Colon (tissue), 2 donors: ENCODE results near the gene FUT1.
"Not testable (repeated sequence)": the region's sequence is repeated elsewhere in the genome, so short reads cannot be mapped to it uniquely, and the experiment has no call there.

Experiments
- FAIRE-seq: peaks from 2 replicates; lab custom pipeline; 2012; peaks lifted over from hg19 to GRCh38; lab: Jason Lieb, UNC
- donor health status: control.
- donor health status: control.

The FUT1 gene

DNA sequence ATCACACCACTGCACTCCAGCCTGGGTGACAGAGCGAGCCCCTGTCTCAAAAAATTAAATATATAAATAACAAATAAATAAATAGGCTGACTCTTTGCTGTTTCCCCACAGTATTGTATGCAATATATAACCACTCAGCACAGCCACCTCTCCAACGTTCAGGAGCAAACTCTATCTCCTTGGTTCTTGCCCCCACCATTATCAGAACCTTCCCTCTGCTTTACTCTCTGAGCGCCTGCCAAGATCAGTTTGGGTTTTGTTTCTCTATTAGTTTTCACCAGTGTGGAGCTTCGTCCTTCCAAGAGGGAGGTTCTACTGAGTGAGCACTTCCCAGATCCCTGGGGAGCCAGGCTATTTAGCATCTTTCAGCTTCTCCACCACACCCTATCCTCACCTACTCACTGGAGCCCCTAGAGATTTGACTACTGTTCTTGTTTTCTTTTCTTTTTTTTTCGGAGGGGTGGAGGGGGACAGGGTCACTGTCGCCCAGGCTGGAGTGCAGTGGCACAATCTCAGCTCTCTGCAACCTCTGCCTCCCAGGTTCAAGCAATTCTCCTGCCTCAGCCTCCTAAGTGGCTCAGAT lies 15.8 kb upstream of the FUT1 start:
- FAIRE-seq, result not testable (repeated sequence)

DNA sequence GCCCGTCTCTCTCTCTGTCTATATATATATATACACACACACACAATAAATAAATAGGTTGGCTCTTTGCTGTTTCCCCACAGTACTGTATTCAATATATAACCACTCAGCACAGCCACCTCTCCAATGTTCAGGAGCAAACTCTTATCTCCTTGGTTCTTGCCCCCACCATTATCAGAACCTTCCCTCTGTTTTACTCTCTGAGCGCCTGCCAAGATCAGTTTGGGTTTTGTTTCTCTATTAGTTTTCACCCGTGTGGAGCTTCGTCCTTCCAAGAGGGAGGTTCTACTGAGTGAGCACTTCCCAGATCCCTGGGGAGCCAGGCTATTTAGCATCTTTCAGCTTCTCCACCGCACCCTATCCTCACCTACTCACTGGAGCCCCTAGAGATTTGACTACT lies 13.4 kb upstream of the FUT1 start:
- FAIRE-seq, result not testable (repeated sequence)

GRCh38 chr19:48760504-48761205 lies 8.2 kb upstream of the FUT1 start:
- FAIRE-seq, result no peak

- FAIRE-seq, result no peak
Observed at GRCh38 chr19:48757741-48758144, 5.3 kb upstream of the FUT1 start.

DNA sequence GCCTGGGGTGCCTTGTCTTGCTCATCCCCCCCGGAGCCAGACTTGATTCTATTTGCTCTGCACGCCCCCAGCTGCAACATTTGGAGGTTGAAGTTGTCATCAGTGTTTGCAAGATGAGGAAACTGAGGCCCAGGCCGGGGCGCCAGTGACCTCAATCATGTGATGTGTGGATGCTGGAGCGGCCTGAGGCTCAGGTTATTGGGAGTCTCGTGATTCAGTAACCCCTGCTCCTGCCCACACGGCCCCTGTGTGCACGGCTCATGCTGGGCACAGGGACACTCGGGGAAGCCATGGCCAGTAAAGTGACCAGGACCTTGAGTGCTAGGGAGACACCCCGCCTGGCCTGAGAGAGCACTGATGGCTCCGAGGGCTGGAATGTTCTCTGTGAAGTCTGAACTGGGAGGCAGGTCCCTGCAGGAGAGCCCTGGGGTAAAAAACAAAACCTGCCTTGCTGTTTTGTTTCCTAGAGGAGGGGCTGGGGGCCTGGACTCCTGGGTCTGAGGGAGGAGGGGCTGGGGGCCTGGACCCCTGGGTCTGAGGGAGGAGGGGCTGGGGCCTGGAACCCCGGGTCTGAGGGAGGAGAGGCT lies 4.7 kb upstream of the FUT1 start:
- no peak for FAIRE-seq

- no peak for FAIRE-seq
Observed at GRCh38 chr19:48756686-48757085, 4.2 kb upstream of the FUT1 start.

- no peak for FAIRE-seq
Observed at GRCh38 chr19:48756212-48756611, 3.8 kb upstream of the FUT1 start.

GRCh38 chr19:48755787-48756186 lies 3.3 kb upstream of the FUT1 start:
- FAIRE-seq, result no peak

DNA sequence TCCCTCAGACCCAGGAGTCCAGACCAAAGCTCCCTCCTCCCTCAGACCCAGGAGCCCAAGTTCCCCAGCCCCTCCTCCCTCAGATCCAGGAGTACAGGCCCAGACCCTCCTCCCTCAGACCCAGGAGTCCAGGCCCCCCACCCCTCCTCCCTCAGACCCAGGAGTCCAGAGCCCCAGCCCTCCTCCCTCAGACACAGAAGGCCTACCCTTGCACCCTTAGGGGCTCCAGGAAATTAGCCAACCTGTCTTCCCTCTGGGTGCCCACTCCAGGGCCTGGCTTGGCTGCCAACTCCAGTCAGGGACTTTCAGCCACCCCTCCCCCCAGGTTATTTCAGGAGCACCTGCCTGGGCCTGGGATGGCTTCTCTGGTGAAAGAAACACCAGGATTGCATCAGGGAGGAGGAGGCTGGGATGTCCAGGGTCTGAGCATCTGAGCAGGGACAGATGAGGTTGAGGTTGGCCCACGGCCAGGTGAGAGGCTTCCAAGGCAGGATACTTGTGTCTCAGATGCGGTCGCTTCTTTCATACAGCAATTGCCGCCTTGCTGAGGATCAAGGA lies 2.7 kb upstream of the FUT1 start, which contains the start of gene FGF21:
Gene FGF21 (plus strand): TSS at position 441 of the 558 bp plus-strand sequence. CDS start 713 bp downstream, outside the sequence.
- FAIRE-seq, result no peak

GRCh38 chr19:48751845-48752495 lies 471 bp downstream of the FUT1 start:
- FAIRE-seq, result no peak

- no peak for FAIRE-seq
Observed at GRCh38 chr19:48750771-48751504, 1.5 kb downstream of the FUT1 start.

DNA sequence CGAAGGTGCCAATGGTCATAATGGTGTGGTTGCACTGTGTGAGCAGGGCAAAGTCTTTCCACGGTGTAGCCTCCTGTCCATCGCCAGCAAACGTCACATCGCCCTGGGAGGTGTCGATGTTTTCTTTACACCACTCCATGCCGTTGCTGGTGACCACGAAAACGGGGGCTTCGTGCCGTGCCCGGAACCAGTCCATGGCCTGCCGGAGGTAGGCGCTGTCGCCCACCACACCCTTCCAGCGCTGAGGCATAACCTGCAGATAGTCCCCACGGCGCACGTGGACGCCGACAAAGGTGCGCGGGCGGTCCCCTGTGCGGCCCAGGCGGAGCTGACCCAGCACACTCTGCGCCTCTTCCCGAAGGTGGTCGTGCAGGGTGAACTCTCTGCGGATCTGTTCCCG lies 2.1 kb downstream of the FUT1 start:
- FAIRE-seq, result no peak

GRCh38 chr19:48749571-48750198 lies 2.8 kb downstream of the FUT1 start:
- no peak for FAIRE-seq

GRCh38 chr19:48746738-48747575 lies 5.5 kb downstream of the FUT1 start, which contains the start of gene IZUMO1:
Gene IZUMO1, minus strand, starts transcription at chr19:48746909. Its CDS starts 1,050 bp downstream, at chr19:48745859.
- no peak for FAIRE-seq

GRCh38 chr19:48746110-48746509 lies 6.3 kb downstream of the FUT1 start:
- no peak for FAIRE-seq

GRCh38 chr19:48745208-48745995 lies 7.0 kb downstream of the FUT1 start:
- FAIRE-seq, result no peak

DNA sequence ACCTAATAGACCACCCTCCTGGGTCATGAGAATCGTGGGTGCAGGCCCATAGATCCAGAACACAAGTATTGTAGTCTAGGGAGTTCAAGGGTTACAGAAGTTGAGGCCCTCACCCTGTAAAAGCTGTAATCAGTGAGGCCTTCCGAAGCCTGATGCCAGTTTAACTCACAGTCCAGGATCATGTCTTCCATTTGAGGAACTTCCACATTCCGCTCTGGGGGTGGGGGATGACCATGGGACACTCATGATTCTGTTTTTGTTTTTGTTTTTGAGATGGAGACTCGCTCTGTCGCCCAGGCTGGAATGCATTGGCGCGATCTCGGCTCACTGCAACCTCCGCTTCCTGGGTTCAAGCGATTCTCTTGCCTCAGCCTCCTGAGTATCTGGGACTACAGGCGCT lies 10.3 kb downstream of the FUT1 start:
- FAIRE-seq, result no peak

DNA sequence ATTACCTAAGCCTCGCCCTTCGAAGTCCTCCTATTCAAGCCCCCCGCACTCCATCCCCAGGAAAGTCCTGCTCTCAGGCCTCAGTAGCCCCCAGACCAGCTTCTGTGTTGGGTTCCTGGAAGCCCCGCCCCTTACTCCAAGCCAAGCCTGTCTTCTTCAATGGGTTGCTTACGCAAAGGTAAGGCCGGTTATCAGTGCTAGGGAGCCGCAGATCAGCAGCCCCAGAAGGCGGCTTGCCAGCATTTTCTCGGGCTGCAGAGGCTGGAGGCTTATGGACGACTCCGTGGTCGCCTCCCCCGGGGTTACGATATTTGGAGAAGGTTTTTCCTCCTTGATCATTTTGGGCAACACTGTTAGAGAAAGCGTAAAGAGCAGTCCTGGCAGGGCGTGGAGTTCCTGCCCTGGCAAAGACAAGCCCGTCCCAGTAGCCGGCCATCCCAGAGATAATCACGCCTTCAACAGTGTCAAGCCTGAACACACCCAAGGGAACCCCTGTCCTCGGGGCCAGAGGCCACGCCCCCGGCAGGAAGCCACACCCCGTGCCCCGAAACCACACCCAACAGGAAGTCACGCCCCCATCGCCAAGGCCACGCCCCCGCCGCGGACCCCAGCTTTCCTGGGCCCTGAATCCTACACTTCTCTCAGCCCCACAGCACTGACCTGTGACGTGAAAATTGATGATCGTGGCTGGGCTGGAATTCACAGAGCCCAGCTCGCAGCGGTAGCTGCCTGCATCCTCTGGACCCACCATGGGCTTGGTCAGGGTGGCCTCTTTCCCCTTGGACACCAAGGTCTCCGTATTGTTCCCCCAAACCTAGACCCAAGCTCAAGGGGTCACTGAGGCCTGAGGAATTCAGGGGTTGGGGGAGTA lies 11.1 kb downstream of the FUT1 start:
- FAIRE-seq, result no peak
